ENCODE results near the gene ATAD2B. TPM values are rescaled to one million over a fixed set of nuclear protein-coding genes. Genes with fewer than 3 reads are reported as not detected.

The ATAD2B gene
- total and polyA plus RNA-seq, 7 donors = 2.4 to 22.5 (median 19.7) TPM

DNA sequence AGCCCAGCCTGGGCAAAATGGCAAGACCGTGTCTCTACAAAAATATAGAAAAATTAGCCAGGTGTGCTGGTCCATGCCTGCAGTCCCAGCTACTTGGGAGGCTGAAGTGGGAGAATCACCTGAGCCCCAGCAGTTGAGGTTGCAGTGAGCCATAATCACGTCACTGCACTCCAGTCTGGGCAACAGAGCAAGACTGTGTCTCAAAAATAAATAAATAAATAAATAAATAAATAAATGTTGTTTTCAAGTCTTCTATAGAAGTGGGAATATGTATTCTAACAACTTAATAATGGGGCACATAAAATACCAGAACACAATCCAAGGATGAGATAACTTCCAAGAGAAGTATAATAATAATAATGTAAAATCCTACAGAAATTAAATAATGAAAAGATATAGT is 23.9 kb downstream of the ATAD2B start:
- Histone ChIP-seq H3K4me3 (no peak overlapping the region), H3K27me3 (no peaks in the 10 kb centered on the region), H3K9me3 (no peaks in the 10 kb centered on the region), H3K36me3 (no peaks in the 10 kb centered on the region), H3K27ac (peak overlapping the region in 1 of 4 donors; percentile 58), H3K4me1 (peaks cover 0 to 55% (median 29%) of the 10 kb centered on the region in 4 donors)
- TF ChIP-seq POLR2A (IDR thresholded peaks at IDR 0.05) (no peak), EP300 (IDR thresholded peaks at IDR 0.05) (no peak), POLR2AphosphoS5 (IDR thresholded peaks at IDR 0.05) (no peak)
- TF ChIP-seq, protein P1, sequence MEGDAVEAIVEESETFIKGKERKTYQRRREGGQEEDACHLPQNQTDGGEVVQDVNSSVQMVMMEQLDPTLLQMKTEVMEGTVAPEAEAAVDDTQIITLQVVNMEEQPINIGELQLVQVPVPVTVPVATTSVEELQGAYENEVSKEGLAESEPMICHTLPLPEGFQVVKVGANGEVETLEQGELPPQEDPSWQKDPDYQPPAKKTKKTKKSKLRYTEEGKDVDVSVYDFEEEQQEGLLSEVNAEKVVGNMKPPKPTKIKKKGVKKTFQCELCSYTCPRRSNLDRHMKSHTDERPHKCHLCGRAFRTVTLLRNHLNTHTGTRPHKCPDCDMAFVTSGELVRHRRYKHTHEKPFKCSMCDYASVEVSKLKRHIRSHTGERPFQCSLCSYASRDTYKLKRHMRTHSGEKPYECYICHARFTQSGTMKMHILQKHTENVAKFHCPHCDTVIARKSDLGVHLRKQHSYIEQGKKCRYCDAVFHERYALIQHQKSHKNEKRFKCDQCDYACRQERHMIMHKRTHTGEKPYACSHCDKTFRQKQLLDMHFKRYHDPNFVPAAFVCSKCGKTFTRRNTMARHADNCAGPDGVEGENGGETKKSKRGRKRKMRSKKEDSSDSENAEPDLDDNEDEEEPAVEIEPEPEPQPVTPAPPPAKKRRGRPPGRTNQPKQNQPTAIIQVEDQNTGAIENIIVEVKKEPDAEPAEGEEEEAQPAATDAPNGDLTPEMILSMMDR (IDR thresholded peaks at IDR 0.05) = no peak
- DNase-seq = no peak
- 91 to 95% methylated on average over 2 of the region's 2 CpGs for WGBS, 2 donors
- intact Hi-C loops (cut with DNase I) = no loop called here

DNA sequence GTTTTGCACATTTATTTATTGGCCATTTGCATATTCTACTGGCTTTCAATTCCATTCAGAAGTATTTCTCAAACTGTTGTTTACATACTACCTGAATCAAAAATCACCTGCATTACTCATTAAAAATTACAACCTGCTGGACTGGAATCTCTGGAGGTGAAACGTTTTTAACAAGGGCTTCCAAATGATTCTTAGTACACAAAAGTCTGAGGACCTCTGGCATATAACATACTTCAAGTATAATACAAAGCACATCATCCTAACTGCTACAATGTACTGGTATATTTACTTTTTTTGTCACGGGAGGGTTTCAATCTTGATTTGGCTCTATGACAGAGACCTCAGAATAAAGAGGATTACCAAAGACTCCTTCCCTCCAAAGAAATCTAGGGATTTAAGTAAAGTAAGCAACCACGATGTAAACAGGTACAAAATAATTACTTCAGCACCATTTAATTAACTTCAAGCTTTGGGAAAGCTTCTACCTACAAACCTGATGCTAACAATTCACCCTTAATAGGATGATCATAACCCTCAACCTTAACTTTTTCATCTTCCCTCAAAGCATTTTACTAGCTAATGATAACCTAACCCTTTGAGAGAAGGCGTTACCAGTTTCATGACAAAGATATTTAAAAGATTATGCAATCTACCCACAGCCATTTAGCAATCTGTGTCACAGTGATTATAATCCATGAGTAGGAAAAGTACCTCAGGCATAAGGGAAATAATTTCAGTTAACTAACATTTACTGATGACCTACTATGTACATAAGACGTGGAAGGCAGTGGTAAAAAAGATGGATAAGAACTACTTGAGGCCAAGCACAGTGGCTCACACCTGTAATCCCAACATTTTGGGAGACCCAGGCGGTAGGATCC is 24.7 kb downstream of the ATAD2B start:
- 56 to 73% methylated on average over 6 of the region's 6 CpGs for WGBS, 2 donors
- intact Hi-C loops (cut with DNase I) = no loop called here
- H3K9me3 ChIP-seq = no peaks in the 10 kb centered on the region
- no peak for TF ChIP-seq POLR2A (IDR thresholded peaks at IDR 0.05)
- TF ChIP-seq EP300 (IDR thresholded peaks at IDR 0.05) = no peak
- no peak for TF ChIP-seq POLR2AphosphoS5 (IDR thresholded peaks at IDR 0.05)
- TF ChIP-seq, protein P1 (IDR thresholded peaks at IDR 0.05) = no peak
- peaks cover 0 to 55% (median 29%) of the 10 kb centered on the region in 4 donors for H3K4me1 ChIP-seq
- no peak overlapping the region for H3K4me3 ChIP-seq
- H3K27ac ChIP-seq = peak overlapping the region in 1 of 4 donors; percentile 58
- no peaks in the 10 kb centered on the region for H3K36me3 ChIP-seq
- H3K27me3 ChIP-seq = no peaks in the 10 kb centered on the region
- no peak for DNase-seq

DNA sequence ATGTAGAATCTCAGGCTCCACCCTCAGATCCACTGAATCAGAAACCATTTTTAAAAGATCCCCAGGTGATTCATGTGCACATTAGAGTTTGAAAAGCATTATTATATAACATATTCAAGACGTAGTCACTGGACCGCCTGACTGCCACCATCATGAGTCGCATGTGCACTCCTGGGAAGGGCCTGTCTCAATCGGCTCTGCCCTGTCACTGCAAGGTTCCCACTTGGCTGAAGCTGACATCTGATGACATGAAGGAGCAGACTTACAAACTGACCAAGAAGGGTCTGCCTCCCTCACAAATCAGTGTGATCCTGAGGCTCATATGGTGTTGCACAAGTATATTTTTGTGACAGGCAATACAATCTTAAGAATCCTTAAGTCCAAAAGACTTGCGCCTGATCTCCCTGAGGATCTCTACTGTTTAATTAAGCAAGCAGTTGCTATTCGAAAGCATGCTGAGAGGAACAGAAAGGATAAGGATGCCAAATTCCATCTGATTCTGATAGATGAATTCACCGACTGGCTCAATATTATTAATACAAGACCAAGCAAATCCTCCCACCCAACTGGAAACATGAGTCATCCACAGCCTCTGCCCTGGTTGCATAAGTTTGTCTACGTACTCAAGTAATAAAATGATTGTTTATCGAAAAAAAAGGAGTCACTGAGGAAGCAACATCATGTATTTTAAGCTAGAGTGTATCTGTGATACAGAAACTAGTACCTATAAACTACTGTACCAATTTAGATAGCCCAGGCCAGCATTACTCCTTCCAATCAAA is 26.2 kb downstream of the ATAD2B start:
- TF ChIP-seq, protein P1 (IDR thresholded peaks at IDR 0.05) = no peak
- TF ChIP-seq EP300 (IDR thresholded peaks at IDR 0.05) (no peak), POLR2A (IDR thresholded peaks at IDR 0.05) (no peak), POLR2AphosphoS5 (IDR thresholded peaks at IDR 0.05) (no peak)
- H3K4me1 ChIP-seq = peaks cover 0 to 54% (median 29%) of the 10 kb centered on the region in 4 donors
- intact Hi-C loops (cut with DNase I) = no loop called here
- peak overlapping the region in 3 of 4 donors; percentile 26 to 44 (median 37) for H3K27ac ChIP-seq
- no peak for DNase-seq
- no peaks in the 10 kb centered on the region for H3K9me3 ChIP-seq
- no peak overlapping the region for H3K4me3 ChIP-seq
- 47 to 70% methylated on average over 9 of the region's 9 CpGs for WGBS, 2 donors
- H3K36me3 ChIP-seq = no peaks in the 10 kb centered on the region
- no peaks in the 10 kb centered on the region for H3K27me3 ChIP-seq

DNA sequence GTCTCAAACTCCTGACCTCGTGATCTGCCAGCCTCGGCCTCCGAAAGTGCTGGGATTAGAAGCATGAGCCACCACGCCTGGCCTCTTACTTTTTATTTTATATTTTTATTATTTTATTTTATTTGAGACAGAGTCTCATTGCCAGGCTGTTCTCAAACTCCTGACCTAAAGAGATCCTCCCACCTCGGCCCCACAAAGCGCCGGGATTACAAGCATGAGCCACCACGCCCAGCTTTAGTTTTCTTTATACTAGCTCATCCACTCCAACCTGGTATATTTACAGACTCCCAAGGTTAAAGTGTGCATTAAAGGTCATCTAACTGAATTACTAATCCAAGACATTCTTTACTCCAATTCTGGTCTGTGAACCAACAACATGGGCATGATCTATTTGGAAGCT is 26.8 kb downstream of the ATAD2B start:
- intact Hi-C loops (cut with DNase I) = no loop called here
- H3K9me3 ChIP-seq = no peaks in the 10 kb centered on the region
- WGBS, 2 donors = 29 to 80% methylated on average over 8 of the region's 8 CpGs
- H3K27me3 ChIP-seq = no peaks in the 10 kb centered on the region
- peak overlapping the region in 2 of 4 donors; percentile 37 to 44 for H3K27ac ChIP-seq
- H3K36me3 ChIP-seq = no peaks in the 10 kb centered on the region
- H3K4me1 ChIP-seq = peaks cover 0 to 48% (median 29%) of the 10 kb centered on the region in 4 donors
- H3K4me3 ChIP-seq = no peak overlapping the region
- DNase-seq = no peak
- TF ChIP-seq EP300 (IDR thresholded peaks at IDR 0.05) = no peak
- no peak for TF ChIP-seq POLR2A (IDR thresholded peaks at IDR 0.05)
- no peak for TF ChIP-seq POLR2AphosphoS5 (IDR thresholded peaks at IDR 0.05)
- TF ChIP-seq, protein P1 (IDR thresholded peaks at IDR 0.05) = no peak

Data from sigmoid colon (tissue), 7 donors.